SKM-1 treated with dmso at 0.1 percent for 144 hours (cell line): ENCODE results near the gene COPS9.
A peak's percentile ranks its signal among the peaks of the same experiment; 100 is the strongest.

ENCODE experiments used
- DNase-seq: peaks from one replicate; lab custom pipeline; 2025; ENCODE audit not compliant: unreplicated experiment; lab: John Stamatoyannopoulos, UW

Gene COPS9

GRCh38 chr2:240136013-240136670, at the start of gene COPS9:
TSS of gene COPS9 (minus strand) at chr2:240136305. CDS start at chr2:240136284, 21 bp downstream.
- peak; percentile 84 for DNase-seq

GRCh38 chr2:240184656-240185055, 48.6 kb upstream of the COPS9 start:
- no peak for DNase-seq

GRCh38 chr2:240183875-240184590, 47.9 kb upstream of the COPS9 start:
- no peak for DNase-seq

- DNase-seq = no peak
These were observed 47.1 kb upstream of the COPS9 start for GRCh38 chr2:240183006-240183874.

GRCh38 chr2:240182476-240182875, 46.4 kb upstream of the COPS9 start:
- no peak for DNase-seq

- no peak for DNase-seq
These were observed 45.9 kb upstream of the COPS9 start for GRCh38 chr2:240182001-240182400.

- DNase-seq = no peak
These were observed 44.0 kb upstream of the COPS9 start for GRCh38 chr2:240179941-240180666.

GRCh38 chr2:240179186-240179815, 43.2 kb upstream of the COPS9 start:
- no peak for DNase-seq

- DNase-seq = no peak
These were observed 42.5 kb upstream of the COPS9 start for GRCh38 chr2:240178564-240178963.

- DNase-seq = no peak
These were observed 38.4 kb upstream of the COPS9 start for GRCh38 chr2:240174496-240174895.

- no peak for DNase-seq
These were observed 36.2 kb upstream of the COPS9 start for GRCh38 chr2:240172071-240172895.

- no peak for DNase-seq
These were observed 34.8 kb upstream of the COPS9 start for GRCh38 chr2:240170883-240171282.

- no peak for DNase-seq
These were observed 34.2 kb upstream of the COPS9 start for GRCh38 chr2:240170354-240170735.

GRCh38 chr2:240169486-240170353, 33.6 kb upstream of the COPS9 start:
- DNase-seq = no peak

- no peak for DNase-seq
These were observed 32.6 kb upstream of the COPS9 start for GRCh38 chr2:240168546-240169361.

GRCh38 chr2:240168041-240168440, 31.9 kb upstream of the COPS9 start:
- DNase-seq = no peak

GRCh38 chr2:240167588-240167880, 31.4 kb upstream of the COPS9 start:
- DNase-seq = no peak
